Endothelial cell of umbilical vein (primary cell): ENCODE data around the gene DIP2C. TPM values are rescaled to one million over a fixed set of nuclear protein-coding genes. Genes with fewer than 3 reads are reported as not detected.

Source experiments
- BruUV-seq: library from RNA; stranded (reverse); fragments of 400-500 nt; replicated peaks from 2 replicates; lab custom pipeline; 2021; lab: Mats Ljungman, UMichigan
- CTCF ChIA-PET: fragments of 300-600, 350-600 bp; sonication (Branson Sonifier 250); formaldehyde crosslinking; loops from one replicate; lab custom pipeline; 2021; ENCODE audit warnings: antibody characterized with exemption, inconsistent platforms; lab: Charles Lee
- POLR2A ChIA-PET: fragments of 300-600, 350-600 bp; sonication (Branson Sonifier 250); formaldehyde crosslinking; loops from one replicate; lab custom pipeline; 2021; ENCODE audit warnings: antibody characterized with exemption, inconsistent platforms; lab: Charles Lee
- DNase-seq: peaks from one replicate; pipeline ENCODE4 v3.0.0-alpha.2; 2011; ENCODE audit warnings: low read depth, low spot score
- FAIRE-seq: peaks from 2 replicates; lab custom pipeline; 2011; peaks lifted over from hg19 to GRCh38; lab: Jason Lieb, UNC
- H2AFZ ChIP-seq: 2 replicates; pipeline ENCODE4 v1.6.0; 2012; ENCODE audit warnings: low read depth, low read length, control low read depth, inconsistent platforms
- H3K27ac ChIP-seq: 2 replicates; pipeline ENCODE4 v1.5.1; 2011; ENCODE audit warnings: low read depth, mild to moderate bottlenecking, control low read depth, low read length, moderate library complexity; ENCODE audit not compliant: insufficient read depth
- H3K27me3 ChIP-seq, 2 experiments: 2 replicates each; pipeline versions ENCODE4 v1.6.0 to v1.6.1; 2011; ENCODE audit warnings: low read length in 2 of 2, mixed read lengths in 1 of 2; ENCODE audit not compliant: control insufficient read depth in 2 of 2, insufficient read depth in 2 of 2
- H3K36me3 ChIP-seq, 2 experiments: 2 replicates in 1 of 2; 3 replicates in 1 of 2; pipeline ENCODE4 v1.5.1; 2011; ENCODE audit warnings: low read length in 2 of 2, mild to moderate bottlenecking in 1 of 2, moderate library complexity in 1 of 2; ENCODE audit not compliant: control insufficient read depth in 2 of 2, insufficient read depth in 2 of 2; ENCODE audit errors: extremely low read depth in 1 of 2
- H3K4me1 ChIP-seq: 3 replicates; pipeline ENCODE4 v1.5.1; 2011; ENCODE audit warnings: mild to moderate bottlenecking, low read length; ENCODE audit not compliant: control insufficient read depth, insufficient read depth; ENCODE audit errors: extremely low read depth
- H3K4me2 ChIP-seq: 2 replicates; pipeline ENCODE4 v1.6.1; 2011; ENCODE audit warnings: low read length, control low read depth, mixed read lengths; ENCODE audit not compliant: insufficient read depth
- H3K4me3 ChIP-seq, 3 experiments: fragments of 200-600 bp in 1 of 3; sonication (generic), shearing (Covaris generic) in 1 of 3; replicated peaks in 1 of 3; 2 replicates each; pipeline ENCODE4 v1.5.1; 2011 to 2016; ENCODE audit warnings: control low read depth in 3 of 3, low read length in 3 of 3, mild to moderate bottlenecking in 2 of 3, inconsistent platforms in 1 of 3, low read depth in 1 of 3, moderate library complexity in 1 of 3; ENCODE audit not compliant: insufficient read depth in 1 of 3
- H3K79me2 ChIP-seq: 2 replicates; pipeline ENCODE4 v1.6.0; 2012; ENCODE audit warnings: low read length, inconsistent platforms; ENCODE audit not compliant: control insufficient read depth, insufficient read depth
- H3K9ac ChIP-seq: replicated peaks from 2 replicates; pipeline ENCODE3; 2011; ENCODE audit warnings: low read length, control low read depth; ENCODE audit not compliant: insufficient read depth; ENCODE audit errors: extremely low read depth
- H3K9me1 ChIP-seq: replicated peaks from 3 replicates; pipeline ENCODE4 v1.6.0; 2011; ENCODE audit warnings: mild to moderate bottlenecking, low read length; ENCODE audit not compliant: control insufficient read depth, insufficient read depth; ENCODE audit errors: extremely low read depth
- H3K9me3 ChIP-seq: replicated peaks from 2 replicates; pipeline ENCODE4 v1.5.1; 2012; ENCODE audit warnings: low read length, inconsistent platforms; ENCODE audit not compliant: control insufficient read depth, insufficient read depth
- H4K20me1 ChIP-seq: replicated peaks from 2 replicates; pipeline ENCODE3; 2011; ENCODE audit warnings: mild to moderate bottlenecking, low read length; ENCODE audit not compliant: control insufficient read depth, insufficient read depth; ENCODE audit errors: extremely low read depth
- CTCF ChIP-seq, 2 donors: IDR thresholded peaks; 1 replicate in 1 of 2; 2 replicates in 1 of 2; pipeline ENCODE4 v1.5.1; 2011; ENCODE audit warnings: low read length in 2 of 2, mild to moderate bottlenecking in 2 of 2, moderate library complexity in 2 of 2, control low read depth in 1 of 2, inconsistent platforms in 1 of 2, low read depth in 1 of 2; ENCODE audit not compliant: insufficient read depth in 1 of 2; ENCODE audit errors: extremely low read depth in 1 of 2
- EZH2 ChIP-seq: IDR thresholded peaks from 2 replicates; pipeline ENCODE4 v1.6.1; 2012; ENCODE audit warnings: borderline replicate concordance, low read depth, mild to moderate bottlenecking, moderate library complexity, low read length, inconsistent platforms; ENCODE audit not compliant: severe bottlenecking
- FOS ChIP-seq: IDR thresholded peaks from 2 replicates; pipeline ENCODE4 v1.6.1; 2011; ENCODE audit warnings: mild to moderate bottlenecking, low read length, moderate library complexity, borderline replicate concordance; ENCODE audit not compliant: insufficient read depth
- GATA2 ChIP-seq: IDR thresholded peaks from 2 replicates; pipeline ENCODE4 v1.7.0; 2011; ENCODE audit warnings: low read depth, mild to moderate bottlenecking, moderate library complexity, mixed read lengths, low read length; ENCODE audit not compliant: insufficient read length, insufficient read depth
- JUN ChIP-seq: IDR thresholded peaks from 2 replicates; pipeline ENCODE4 v1.6.1; 2011; ENCODE audit warnings: borderline replicate concordance, low read depth; ENCODE audit not compliant: insufficient read length, insufficient read depth
- MAX ChIP-seq: IDR thresholded peaks from 2 replicates; pipeline ENCODE4 v1.6.1; 2011; ENCODE audit not compliant: insufficient read depth, insufficient read length
- MYC ChIP-seq: IDR thresholded peaks from one replicate; pipeline ENCODE4 v1.6.1; 2011; ENCODE audit warnings: mild to moderate bottlenecking, low read depth, low read length
- POLR2A ChIP-seq: IDR thresholded peaks from 2 replicates; pipeline ENCODE4 v1.6.1; 2012; ENCODE audit warnings: low read depth, mild to moderate bottlenecking, control low read depth, low read length
- POLR2AphosphoS5 ChIP-seq: IDR thresholded peaks from 2 replicates; pipeline ENCODE4 v1.6.1; 2012; ENCODE audit warnings: low read depth, mild to moderate bottlenecking, control low read depth, low read length, moderate library complexity; ENCODE audit not compliant: insufficient read depth
- dilution Hi-C: fragments of 300-500 bp; cut with MboI; formaldehyde crosslinking; loops from one replicate; pipeline ENCODE4 v1.15.0; 2019; ENCODE audit warnings: low sequenced_read_pairs; ENCODE audit not compliant: extremely low pct_ligation_motif_present
- intact Hi-C: fragments of 100-400 bp; cut with micrococcal nuclease; formaldehyde crosslinking; loops from one replicate; pipeline ENCODE4 v1.10.0; 2022
- polyA plus RNA-seq, 4 experiments: library from polyadenylated mRNA; depleted of rRNA in 3 of 4; stranded (reverse) in 3 of 4; unstranded in 1 of 4; fragments of >200 nt; gene quantifications; 2 replicates each; pipeline versions ENCODE4 v1.2.1 to v1.2.3, GENCODE V29; 2011 to 2012; ENCODE audit warnings: missing spikeins in 1 of 4
- total RNA-seq: library from RNA; stranded (reverse); gene quantifications from 2 replicates; pipeline ENCODE4 v1.2.3, GENCODE V29; 2021

Gene DIP2C
- total and polyA plus RNA-seq, 2 donors (not counting 3 experiments of a cell fraction or from before 2014, with no cell fraction given), result 3.6 to 10.7 TPM

DNA sequence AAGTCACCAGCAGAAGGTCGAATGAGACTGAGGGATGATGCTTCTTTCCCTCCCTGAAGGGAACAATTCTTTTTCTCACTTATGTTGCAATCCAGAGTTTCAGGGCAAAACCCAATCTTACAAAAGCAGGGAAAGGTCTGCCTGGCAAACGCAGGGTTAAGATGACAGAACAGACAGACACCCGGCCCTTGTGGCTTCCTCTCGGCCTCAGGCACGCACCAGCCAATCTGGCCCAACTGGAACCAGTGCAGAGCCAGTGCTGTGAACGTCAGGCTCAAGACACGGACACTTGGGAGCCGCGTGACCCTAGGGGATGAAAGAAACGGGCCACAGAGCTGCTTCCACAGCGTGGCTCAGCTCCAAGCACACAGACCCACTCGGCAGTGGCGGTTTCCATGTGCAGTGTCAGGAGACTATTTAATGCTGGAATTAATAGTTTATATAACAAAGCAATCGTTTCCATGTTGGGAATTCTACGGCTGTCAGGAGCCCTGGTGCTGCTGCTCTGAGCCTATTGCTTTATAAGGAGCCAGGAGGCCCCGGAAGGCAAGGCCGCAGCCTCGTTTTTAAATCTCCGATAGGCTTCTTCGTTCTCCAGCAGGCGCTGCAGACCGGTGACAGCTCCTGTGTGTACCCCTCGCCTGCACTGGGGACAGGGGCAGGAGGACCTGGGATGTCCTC is 198.4 kb downstream of the DIP2C start:
- no peak for TF ChIP-seq POLR2AphosphoS5
- no peak for TF ChIP-seq FOS
- TF ChIP-seq MYC, result no peak
- TF ChIP-seq GATA2, result no peak
- TF ChIP-seq JUN, result no peak
- no peak for TF ChIP-seq POLR2A
- TF ChIP-seq MAX, result no peak
- no peak for TF ChIP-seq EZH2
- TF ChIP-seq CTCF (IDR thresholded peaks at IDR 0.05; ENCODE audit: extremely low read depth in 1 of 2, insufficient read depth in 1 of 2, low read depth in 1 of 2, low read length in 2 of 2), result no peak
- Histone ChIP-seq H3K9ac (no peak overlapping the region), H4K20me1 (no peaks in the 10 kb centered on the region), H3K27ac (no peak overlapping the region), H3K27me3 (peaks cover 0 to 2% of the 10 kb centered on the region in 2 experiments), H3K4me2 (no peak overlapping the region), H3K4me3 (no peak overlapping the region), H3K9me1 (no peaks in the 10 kb centered on the region), H3K79me2 (no peaks in the 10 kb centered on the region), H3K4me1 (no peaks in the 10 kb centered on the region), H3K36me3 (no peaks in the 10 kb centered on the region), H3K9me3 (no peaks in the 10 kb centered on the region), H2AFZ (no peak overlapping the region)
- ChIA-PET POLR2A (no interaction called here), CTCF (interaction anchor here (1.5 kb wide), 1 partner anchor 10 kb away, joined by 4 read pairs; no protein-coding TSS in a partner anchor)
- dilution Hi-C loops, result no loop called here
- DNase-seq, result no peak
- intact Hi-C loops, result no loop called here
- FAIRE-seq, result no peak
- no TSS peak for BruUV-seq
